ENCODE measurements around the gene KRT3. TPM values are rescaled to one million over a fixed set of nuclear protein-coding genes. Genes with fewer than 3 reads are reported as not detected.
A peak's percentile ranks its signal among the peaks of the same experiment; 100 is the strongest.

Gene KRT3
- total RNA-seq, 5 donors from 2014 or later (not counting 1 experiment from before 2014, with no cell fraction given) = not detected

- ATAC-seq (replicated peaks in 1 of 4) = no peak
- ChIA-PET CTCF (interaction anchor here in 1 of 2 donors (0.6 kb wide), 1 partner anchor 61 kb away, joined by 3 read pairs; no protein-coding TSS in a partner anchor), POLR2A (no interaction called here)
- Mint-ChIP-seq H3K27me3 (peaks cover 0 to 15% of the 10 kb centered on the region in 2 donors), H3K9me3 (no peaks in the 10 kb centered on the region), H3K36me3 (no peaks in the 10 kb centered on the region), H3K4me1 (peaks cover 10 to 14% (median 12%) of the 10 kb centered on the region in 3 donors), H3K4me3 (no peak overlapping the region), H3K27ac (no peak overlapping the region)
- WGBS (ENCODE audit: insufficient coverage) = 64% methylated on average over 3 of the region's 7 CpGs
- H3K4me3 ChIP-seq (ENCODE audit: control insufficient read depth in 1 of 2, extremely low read depth in 1 of 2, low read length in 1 of 2) = no peak overlapping the region
- H3K4me1 ChIP-seq (ENCODE audit: control insufficient read depth in 1 of 2, extremely low read depth in 1 of 2, insufficient read depth in 2 of 2, low read length in 2 of 2) = peaks cover 10 to 14% of the 10 kb centered on the region in 2 experiments
- DNase-seq = no peak
- no peaks in the 10 kb centered on the region for H3K9me3 ChIP-seq
- peaks cover 0 to 17% of the 10 kb centered on the region in 2 experiments for H3K27me3 ChIP-seq (replicated peaks in 1 of 2; ENCODE audit: control insufficient read depth in 2 of 2, extremely low read depth in 1 of 2, insufficient read depth in 2 of 2, low read length in 1 of 2)
- no peak overlapping the region for H3K27ac ChIP-seq (ENCODE audit: low read length)
- H3K36me3 ChIP-seq (ENCODE audit: control insufficient read depth in 2 of 2, extremely low read depth in 1 of 2, insufficient read depth in 1 of 2, low read length in 1 of 2) = no peaks in the 10 kb centered on the region
Measured at GRCh38 chr12:52818887-52819420, 23.0 kb upstream of the KRT3 start.

GRCh38 chr12:52818388-52818787 lies 22.5 kb upstream of the KRT3 start:
- H3K4me1 Mint-ChIP-seq = peaks cover 10 to 14% (median 12%) of the 10 kb centered on the region in 3 donors
- no peak overlapping the region for H3K27ac Mint-ChIP-seq
- WGBS (ENCODE audit: insufficient coverage) = no CpG with 5 or more reads among the region's 7 CpGs
- H3K36me3 Mint-ChIP-seq = no peaks in the 10 kb centered on the region
- H3K9me3 Mint-ChIP-seq = no peaks in the 10 kb centered on the region
- H3K27me3 Mint-ChIP-seq = peaks cover 0 to 13% of the 10 kb centered on the region in 2 donors
- no peak for ATAC-seq (replicated peaks in 1 of 4)
- ChIA-PET POLR2A (no interaction called here), CTCF (no interaction called here)
- peaks cover 0 to 18% of the 10 kb centered on the region in 2 experiments for H3K27me3 ChIP-seq (replicated peaks in 1 of 2; ENCODE audit: control insufficient read depth in 2 of 2, extremely low read depth in 1 of 2, insufficient read depth in 2 of 2, low read length in 1 of 2)
- H3K27ac ChIP-seq (ENCODE audit: low read length) = no peak overlapping the region
- H3K4me3 Mint-ChIP-seq = no peak overlapping the region
- H3K36me3 ChIP-seq (ENCODE audit: control insufficient read depth in 2 of 2, extremely low read depth in 1 of 2, insufficient read depth in 1 of 2, low read length in 1 of 2) = no peaks in the 10 kb centered on the region
- H3K4me1 ChIP-seq (ENCODE audit: control insufficient read depth in 1 of 2, extremely low read depth in 1 of 2, insufficient read depth in 2 of 2, low read length in 2 of 2) = peaks cover 10 to 14% of the 10 kb centered on the region in 2 experiments
- H3K9me3 ChIP-seq = no peaks in the 10 kb centered on the region
- H3K4me3 ChIP-seq (ENCODE audit: control insufficient read depth in 1 of 2, extremely low read depth in 1 of 2, low read length in 1 of 2) = no peak overlapping the region
- DNase-seq = no peak

GRCh38 chr12:52817699-52818238 lies 21.9 kb upstream of the KRT3 start:
- H3K27ac Mint-ChIP-seq = no peak overlapping the region
- ChIA-PET CTCF (no interaction called here), POLR2A (no interaction called here)
- ATAC-seq (replicated peaks in 1 of 4) (peak in 3 of 4 experiments; percentile 58 to 72 (median 62)), DNase-seq (no peak)
- no peak overlapping the region for H3K27ac ChIP-seq (ENCODE audit: low read length)
- H3K4me1 ChIP-seq (ENCODE audit: control insufficient read depth in 1 of 2, extremely low read depth in 1 of 2, insufficient read depth in 2 of 2, low read length in 2 of 2) = peaks cover 10 to 14% of the 10 kb centered on the region in 2 experiments
- H3K9me3 Mint-ChIP-seq = no peaks in the 10 kb centered on the region
- no peaks in the 10 kb centered on the region for H3K36me3 Mint-ChIP-seq
- WGBS (ENCODE audit: insufficient coverage) = 86% methylated on average over 1 of the region's 2 CpGs
- peak overlapping the region in 1 of 3 donors; percentile 9 for H3K4me3 Mint-ChIP-seq
- H3K9me3 ChIP-seq = no peaks in the 10 kb centered on the region
- no peak overlapping the region for H3K4me3 ChIP-seq (ENCODE audit: control insufficient read depth in 1 of 2, extremely low read depth in 1 of 2, low read length in 1 of 2)
- H3K27me3 ChIP-seq (replicated peaks in 1 of 2; ENCODE audit: control insufficient read depth in 2 of 2, extremely low read depth in 1 of 2, insufficient read depth in 2 of 2, low read length in 1 of 2) = peaks cover 0 to 18% of the 10 kb centered on the region in 2 experiments
- H3K27me3 Mint-ChIP-seq = peaks cover 0 to 13% of the 10 kb centered on the region in 2 donors
- peaks cover 10 to 14% (median 12%) of the 10 kb centered on the region in 3 donors for H3K4me1 Mint-ChIP-seq
- no peaks in the 10 kb centered on the region for H3K36me3 ChIP-seq (ENCODE audit: control insufficient read depth in 2 of 2, extremely low read depth in 1 of 2, insufficient read depth in 1 of 2, low read length in 1 of 2)

GRCh38 chr12:52817003-52817698 lies 21.2 kb upstream of the KRT3 start:
- H3K4me3 Mint-ChIP-seq = peak overlapping the region in 1 of 3 donors; percentile 9

GRCh38 chr12:52815676-52816588 lies 20.0 kb upstream of the KRT3 start:
- ChIA-PET POLR2A (no interaction called here), CTCF (no interaction called here)
- Histone ChIP-seq H3K4me1 (ENCODE audit: control insufficient read depth in 1 of 2, extremely low read depth in 1 of 2, insufficient read depth in 2 of 2, low read length in 2 of 2) (peaks cover 10 to 14% of the 10 kb centered on the region in 2 experiments), H3K9me3 (no peaks in the 10 kb centered on the region), H3K4me3 (ENCODE audit: control insufficient read depth in 1 of 2, extremely low read depth in 1 of 2, low read length in 1 of 2) (no peak overlapping the region), H3K36me3 (ENCODE audit: control insufficient read depth in 2 of 2, extremely low read depth in 1 of 2, insufficient read depth in 1 of 2, low read length in 1 of 2) (no peaks in the 10 kb centered on the region), H3K27me3 (replicated peaks in 1 of 2; ENCODE audit: control insufficient read depth in 2 of 2, extremely low read depth in 1 of 2, insufficient read depth in 2 of 2, low read length in 1 of 2) (peaks cover 0 to 15% of the 10 kb centered on the region in 2 experiments), H3K27ac (ENCODE audit: low read length) (no peak overlapping the region)
- DNase-seq (no peak), ATAC-seq (replicated peaks in 1 of 4) (no peak)
- H3K4me1 Mint-ChIP-seq = peaks cover 10 to 14% (median 12%) of the 10 kb centered on the region in 3 donors
- no peak overlapping the region for H3K27ac Mint-ChIP-seq
- H3K36me3 Mint-ChIP-seq = no peaks in the 10 kb centered on the region
- 85% methylated on average over 4 of the region's 9 CpGs for WGBS (ENCODE audit: insufficient coverage)
- no peaks in the 10 kb centered on the region for H3K9me3 Mint-ChIP-seq
- peaks cover 0 to 13% of the 10 kb centered on the region in 2 donors for H3K27me3 Mint-ChIP-seq
- no peak overlapping the region for H3K4me3 Mint-ChIP-seq

More at GRCh38 chr12:52817003-52817698, 21.2 kb upstream of the KRT3 start:
- H3K27me3 Mint-ChIP-seq = peaks cover 0 to 13% of the 10 kb centered on the region in 2 donors
- H3K27me3 ChIP-seq (replicated peaks in 1 of 2; ENCODE audit: control insufficient read depth in 2 of 2, extremely low read depth in 1 of 2, insufficient read depth in 2 of 2, low read length in 1 of 2) = peaks cover 0 to 18% of the 10 kb centered on the region in 2 experiments
- no peak for ATAC-seq (replicated peaks in 1 of 4)
- no peaks in the 10 kb centered on the region for H3K36me3 Mint-ChIP-seq
- H3K27ac ChIP-seq (ENCODE audit: low read length) = no peak overlapping the region
- no peak for DNase-seq
- H3K27ac Mint-ChIP-seq = no peak overlapping the region
- CTCF ChIA-PET = no interaction called here
- peaks cover 10 to 14% (median 12%) of the 10 kb centered on the region in 3 donors for H3K4me1 Mint-ChIP-seq
- H3K9me3 ChIP-seq = no peaks in the 10 kb centered on the region
- H3K36me3 ChIP-seq (ENCODE audit: control insufficient read depth in 2 of 2, extremely low read depth in 1 of 2, insufficient read depth in 1 of 2, low read length in 1 of 2) = no peaks in the 10 kb centered on the region
- H3K4me1 ChIP-seq (ENCODE audit: control insufficient read depth in 1 of 2, extremely low read depth in 1 of 2, insufficient read depth in 2 of 2, low read length in 2 of 2) = peaks cover 10 to 14% of the 10 kb centered on the region in 2 experiments
- H3K9me3 Mint-ChIP-seq = no peaks in the 10 kb centered on the region
- POLR2A ChIA-PET = no interaction called here
- H3K4me3 ChIP-seq (ENCODE audit: control insufficient read depth in 1 of 2, extremely low read depth in 1 of 2, low read length in 1 of 2) = no peak overlapping the region
- 75% methylated on average over 6 of the region's 8 CpGs for WGBS (ENCODE audit: insufficient coverage)

- DNase-seq = no peak
- H3K4me1 Mint-ChIP-seq = peaks cover 10 to 14% (median 12%) of the 10 kb centered on the region in 3 donors
Measured at GRCh38 chr12:52815161-52815560, 19.2 kb upstream of the KRT3 start.

More at GRCh38 chr12:52815161-52815560, 19.2 kb upstream of the KRT3 start:
- H3K4me1 ChIP-seq (ENCODE audit: control insufficient read depth in 1 of 2, extremely low read depth in 1 of 2, insufficient read depth in 2 of 2, low read length in 2 of 2) = peaks cover 10 to 14% of the 10 kb centered on the region in 2 experiments
- Mint-ChIP-seq H3K27ac (no peak overlapping the region), H3K27me3 (peaks cover 0 to 12% of the 10 kb centered on the region in 2 donors), H3K4me3 (no peak overlapping the region), H3K9me3 (no peaks in the 10 kb centered on the region), H3K36me3 (no peaks in the 10 kb centered on the region)
- 88% methylated on average over 1 of the region's 4 CpGs for WGBS (ENCODE audit: insufficient coverage)
- H3K27me3 ChIP-seq (replicated peaks in 1 of 2; ENCODE audit: control insufficient read depth in 2 of 2, extremely low read depth in 1 of 2, insufficient read depth in 2 of 2, low read length in 1 of 2) = peaks cover 0 to 12% of the 10 kb centered on the region in 2 experiments
- H3K27ac ChIP-seq (ENCODE audit: low read length) = no peak overlapping the region
- H3K36me3 ChIP-seq (ENCODE audit: control insufficient read depth in 2 of 2, extremely low read depth in 1 of 2, insufficient read depth in 1 of 2, low read length in 1 of 2) = no peaks in the 10 kb centered on the region
- H3K4me3 ChIP-seq (ENCODE audit: control insufficient read depth in 1 of 2, extremely low read depth in 1 of 2, low read length in 1 of 2) = no peak overlapping the region
- ChIA-PET POLR2A (no interaction called here), CTCF (no interaction called here)
- ATAC-seq (replicated peaks in 1 of 4) = no peak
- no peaks in the 10 kb centered on the region for H3K9me3 ChIP-seq

Data from T-cell (primary cell).